A549 (cell line): ENCODE measurements around the gene RABEP1.

Experiments used
- BCL3 ChIP-seq: fragments of >200 bp; sonication (Bioruptor Twin); formaldehyde crosslinking; IDR thresholded peaks from 3 replicates; pipeline ENCODE4 v1.6.1; 2016
- CTCF ChIP-seq: fragments of >200 bp; sonication (Bioruptor Twin); formaldehyde crosslinking; IDR thresholded peaks from 3 replicates; pipeline ENCODE4 v1.5.1; 2016
- EP300 ChIP-seq, 2 experiments: fragments of >200 bp; sonication (Bioruptor Twin); formaldehyde crosslinking; IDR thresholded peaks; 2 replicates in 1 of 2; 3 replicates in 1 of 2; pipeline ENCODE4 v1.6.1; 2016 to 2017
- FOSB ChIP-seq: fragments of 250-450 bp; sonication (Bioruptor Pico); IDR thresholded peaks from 2 replicates; pipeline ENCODE4 v1.5.0; 2020; ENCODE audit warnings: mild to moderate bottlenecking, moderate library complexity
- RFX5 ChIP-seq: fragments of 450-650 bp; IDR thresholded peaks from 2 replicates; pipeline ENCODE4 v1.7.1; 2014; ENCODE audit warnings: antibody characterized with exemption, mild to moderate bottlenecking, moderate library complexity

DNA sequence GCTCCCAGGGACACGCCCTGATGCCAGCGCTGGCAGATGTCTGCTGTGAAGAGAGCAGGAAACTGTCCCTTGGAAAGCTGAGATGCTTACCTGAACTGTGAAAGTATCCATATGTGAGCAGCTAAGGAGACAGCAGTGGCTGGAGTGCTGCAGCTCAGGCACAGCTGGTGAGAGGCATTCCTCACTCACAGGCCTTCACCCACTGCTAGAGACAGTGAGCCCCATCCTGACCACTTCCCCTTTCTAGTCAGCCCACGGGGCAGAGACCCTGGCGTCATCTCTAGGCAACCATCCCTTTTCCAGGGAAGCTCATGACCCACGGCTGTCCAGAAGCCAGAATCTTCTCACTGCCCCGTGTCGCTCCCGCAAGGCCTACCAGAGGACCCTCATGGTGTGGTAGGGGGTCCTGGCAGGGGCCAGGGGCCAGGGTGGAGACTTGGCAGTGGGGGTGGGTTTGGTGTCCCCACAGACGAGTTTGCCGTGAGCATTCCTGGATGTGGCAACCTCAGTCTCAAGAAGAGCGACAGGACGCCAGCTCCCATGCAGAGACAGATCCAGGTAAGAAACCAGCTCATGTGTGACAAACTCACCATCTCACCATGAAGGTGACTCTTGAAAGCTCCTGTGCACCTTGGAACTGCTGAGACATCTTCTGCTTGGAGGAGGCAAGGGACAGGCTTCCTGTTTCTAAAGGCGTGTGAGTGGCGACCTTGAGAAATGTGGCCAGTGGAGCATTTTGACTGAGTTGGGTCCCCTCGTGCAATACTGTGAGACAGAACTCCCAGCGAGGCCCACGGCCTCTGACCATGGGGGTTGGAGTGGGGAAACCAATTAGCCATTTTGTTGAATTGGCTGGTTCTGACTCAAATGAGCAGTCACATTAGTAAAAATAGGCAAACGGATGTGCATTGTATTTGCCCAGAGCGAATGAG lies 47.2 kb upstream of the RABEP1 start, which contains the start of gene SCIMP:
- TF ChIP-seq RFX5 (no peak), BCL3 (no peak), CTCF (no peak), EP300 (IDR thresholded peaks at IDR 0.05) (no peak), FOSB (no peak)
